ENCODE data around the gene NAA16.

NAA16 gene

DNA sequence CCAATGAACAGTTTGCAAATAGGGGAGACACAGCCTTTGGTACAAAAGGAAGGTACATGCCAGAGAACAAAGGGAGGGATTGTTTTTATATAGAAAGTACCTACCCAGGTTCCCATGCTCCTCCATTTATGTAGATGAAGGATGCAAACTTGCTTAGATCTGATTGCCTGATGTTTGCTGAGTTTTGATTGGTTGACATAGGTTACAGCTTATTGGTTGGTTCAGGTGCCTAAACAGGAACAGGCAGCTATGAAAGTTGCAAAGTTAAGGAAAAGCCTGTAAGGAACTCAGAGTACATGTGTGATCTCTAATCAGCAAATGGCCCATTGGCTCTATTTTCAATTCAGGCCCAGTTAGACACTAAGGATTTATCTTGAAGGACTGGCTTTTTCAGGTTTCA, 6.5 kb upstream of the NAA16 start:
- no peak for DNase-seq (ENCODE audit: low spot score)

GRCh38 chr13:41306271-41307145, 4.6 kb upstream of the NAA16 start:
- no peak for DNase-seq (ENCODE audit: low spot score)

GRCh38 chr13:41307884-41308640, 3.0 kb upstream of the NAA16 start:
- no peak for DNase-seq (ENCODE audit: low spot score)

- peak; percentile 24 for DNase-seq (ENCODE audit: low spot score)
These were observed 524 bp downstream of the NAA16 start for GRCh38 chr13:41311406-41312175.

DNA sequence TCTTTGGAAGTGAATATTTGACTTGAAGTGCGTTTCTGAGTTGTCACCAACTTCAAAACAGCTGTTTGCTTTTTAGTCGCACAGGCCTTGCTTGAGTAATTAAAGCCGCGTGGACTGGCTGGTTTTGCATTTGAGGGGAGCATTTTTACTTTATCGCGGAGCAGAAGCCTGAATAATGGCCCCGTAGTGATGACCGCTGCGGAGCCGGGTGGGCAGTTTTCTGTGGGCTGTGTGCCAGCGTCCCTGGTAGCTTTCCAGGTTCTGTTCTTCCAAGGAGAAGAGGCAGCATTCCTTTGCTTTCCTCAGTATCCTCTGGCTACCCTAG, 1.1 kb downstream of the NAA16 start:
- DNase-seq (ENCODE audit: low spot score) = peak; percentile 11

DNA sequence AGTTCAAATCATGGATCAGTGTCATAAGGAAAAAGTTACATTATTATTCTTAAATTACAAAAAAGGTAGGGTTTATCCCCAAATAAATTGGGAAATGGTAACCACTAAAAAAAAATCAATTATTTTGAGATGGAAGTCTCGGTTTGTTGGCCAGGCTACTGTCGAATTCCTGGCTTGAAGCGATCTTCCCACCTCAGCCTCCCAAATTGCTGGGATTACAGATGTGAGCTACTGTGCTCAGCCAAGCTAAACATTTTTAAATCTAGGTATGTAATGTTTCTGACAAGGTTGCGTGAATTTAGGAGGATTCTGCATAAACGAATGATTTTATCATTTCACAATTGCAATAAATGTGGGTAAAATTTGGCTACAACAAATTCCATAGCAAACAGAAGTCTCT, 2.0 kb downstream of the NAA16 start:
- DNase-seq (ENCODE audit: low spot score) = no peak

DNA sequence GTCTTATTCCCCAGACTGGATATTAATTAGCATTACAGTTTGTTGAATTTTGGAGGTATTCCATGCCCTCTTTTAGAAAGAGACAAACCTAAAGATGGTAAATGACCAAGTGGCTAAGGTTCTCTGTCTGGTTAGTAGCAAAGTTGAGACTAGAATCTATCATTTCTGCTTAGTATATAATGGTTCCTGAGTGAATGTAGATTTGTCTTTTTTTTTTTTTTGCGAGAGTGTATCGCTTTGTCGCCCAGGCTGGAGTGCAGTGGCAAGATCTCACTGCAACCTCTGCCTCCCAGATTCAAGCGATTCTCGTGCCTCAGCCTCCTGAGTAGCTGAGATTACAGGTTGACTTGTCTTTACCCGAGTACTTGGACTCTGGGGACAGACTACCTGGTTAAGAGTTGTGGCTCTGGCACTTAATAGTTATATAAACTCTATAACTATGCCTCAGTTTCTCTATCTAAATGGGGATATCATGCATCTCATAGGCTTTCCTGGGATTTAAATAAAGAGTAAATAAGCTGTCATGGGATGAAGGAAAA, 2.7 kb downstream of the NAA16 start:
- no peak for DNase-seq (ENCODE audit: low spot score)

DNA sequence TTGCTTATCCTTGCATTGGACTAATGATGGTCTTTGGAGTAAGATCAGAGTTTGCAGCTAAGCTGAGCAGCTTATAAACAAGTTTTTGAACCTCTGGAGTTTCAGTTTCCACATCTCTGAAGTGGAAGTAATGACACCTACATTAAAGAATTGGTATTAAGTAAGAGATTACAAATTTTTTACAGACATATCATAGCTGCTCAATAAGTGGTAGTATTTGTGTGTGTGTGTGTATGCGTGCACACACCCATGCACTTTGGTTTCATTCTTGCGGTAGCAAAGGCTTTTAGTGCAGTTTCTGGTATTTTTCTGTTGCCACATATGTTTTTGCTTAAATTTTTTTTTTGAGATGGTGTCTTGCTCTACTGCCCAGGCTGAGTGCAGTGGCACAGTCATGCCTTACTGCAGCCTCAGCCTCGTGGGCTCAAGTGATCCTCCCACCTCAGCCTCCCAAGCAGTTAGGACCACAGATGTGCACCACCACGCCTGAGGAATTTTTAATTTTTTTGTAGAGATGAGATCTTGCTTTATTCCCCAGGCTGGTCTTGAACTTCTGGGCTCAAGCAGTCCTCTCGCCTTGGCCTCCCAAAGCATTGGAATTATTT, 4.5 kb downstream of the NAA16 start:
- no peak for DNase-seq (ENCODE audit: low spot score)

GRCh38 chr13:41317243-41317642, 6.2 kb downstream of the NAA16 start:
- DNase-seq (ENCODE audit: low spot score) = no peak

GRCh38 chr13:41325752-41326151, 14.7 kb downstream of the NAA16 start:
- DNase-seq (ENCODE audit: low spot score) = no peak

- DNase-seq (ENCODE audit: low spot score) = no peak
These were observed 15.6 kb downstream of the NAA16 start for GRCh38 chr13:41326661-41327060.

DNA sequence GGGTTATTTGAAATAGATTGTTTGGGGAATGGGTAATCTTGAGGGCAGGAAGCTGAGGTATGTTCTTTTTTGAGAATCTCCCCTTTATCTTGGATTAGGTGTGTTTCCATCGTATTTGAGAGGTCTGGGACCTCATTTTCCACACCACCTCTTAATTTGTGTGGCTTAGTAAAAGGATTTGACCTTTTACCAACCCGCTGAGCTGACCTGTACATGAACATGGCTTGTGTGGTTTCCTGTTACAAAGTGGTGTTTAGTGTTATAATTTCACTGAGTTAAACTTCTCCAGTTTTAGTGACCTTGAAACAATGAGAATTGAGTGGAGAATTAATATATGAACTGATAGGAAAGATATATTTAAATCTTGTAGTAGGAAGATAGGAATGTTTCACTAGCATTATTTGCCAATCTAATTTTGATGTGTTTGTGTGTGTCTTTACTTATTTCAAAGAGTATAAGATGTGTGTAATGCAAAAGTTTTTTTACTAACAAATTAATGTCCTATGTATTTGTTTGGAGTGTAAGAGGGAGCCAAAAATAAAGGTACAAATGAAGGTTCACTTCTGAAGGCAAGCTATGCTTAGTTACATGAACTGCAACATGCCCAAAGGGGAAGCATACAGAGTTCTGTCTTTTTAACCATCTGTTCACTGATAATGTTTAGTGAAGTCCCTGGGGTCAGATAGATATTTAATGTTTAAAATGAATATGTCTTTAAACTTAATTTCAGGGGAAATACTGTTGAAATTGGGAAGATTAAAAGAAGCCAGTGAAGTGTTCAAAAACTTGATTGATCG, 17.1 kb downstream of the NAA16 start:
- no peak for DNase-seq (ENCODE audit: low spot score)

DNA sequence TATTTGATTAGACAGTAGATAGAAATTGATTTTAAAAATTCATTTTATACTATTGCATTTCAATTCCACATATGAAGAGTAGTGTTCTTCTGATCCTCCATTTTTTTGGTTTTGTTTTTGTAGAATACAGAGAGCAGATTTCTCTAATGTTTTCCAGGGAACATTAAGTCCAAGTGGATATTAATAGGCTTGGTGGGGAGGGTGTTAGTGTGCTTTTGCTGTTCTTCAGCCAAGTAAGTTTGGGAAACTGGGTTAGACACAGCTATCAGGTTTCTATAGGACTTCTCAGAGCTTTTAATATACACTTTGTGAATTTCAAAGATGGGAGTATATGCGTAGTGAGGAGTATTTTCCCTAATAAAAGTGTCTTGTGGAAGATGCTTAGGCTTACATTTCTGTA, 21.8 kb downstream of the NAA16 start:
- DNase-seq (ENCODE audit: low spot score) = no peak

DNA sequence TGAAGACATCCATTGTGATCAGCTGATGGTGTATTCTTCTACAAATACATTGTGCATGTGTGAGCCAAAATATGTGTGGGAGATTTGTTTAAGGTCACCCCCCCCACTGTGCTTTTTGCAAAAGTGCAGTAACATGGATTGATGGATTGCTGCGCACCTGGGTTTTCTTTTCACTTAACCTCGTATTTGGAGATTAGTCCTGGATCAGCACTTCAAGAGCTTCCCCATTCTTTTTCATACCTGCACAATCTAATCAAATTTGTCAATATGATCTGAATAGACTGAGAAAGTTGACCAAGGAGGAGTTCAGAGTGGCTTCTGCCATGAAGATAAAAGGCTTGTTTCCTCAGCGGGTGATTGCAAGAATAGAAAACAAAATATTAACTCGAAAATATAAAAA, 23.7 kb downstream of the NAA16 start:
- DNase-seq (ENCODE audit: low spot score) = no peak

GRCh38 chr13:41344358-41344757, 33.3 kb downstream of the NAA16 start:
- DNase-seq (ENCODE audit: low spot score) = no peak

GRCh38 chr13:41345165-41345913, 34.3 kb downstream of the NAA16 start:
- no peak for DNase-seq (ENCODE audit: low spot score)

DNA sequence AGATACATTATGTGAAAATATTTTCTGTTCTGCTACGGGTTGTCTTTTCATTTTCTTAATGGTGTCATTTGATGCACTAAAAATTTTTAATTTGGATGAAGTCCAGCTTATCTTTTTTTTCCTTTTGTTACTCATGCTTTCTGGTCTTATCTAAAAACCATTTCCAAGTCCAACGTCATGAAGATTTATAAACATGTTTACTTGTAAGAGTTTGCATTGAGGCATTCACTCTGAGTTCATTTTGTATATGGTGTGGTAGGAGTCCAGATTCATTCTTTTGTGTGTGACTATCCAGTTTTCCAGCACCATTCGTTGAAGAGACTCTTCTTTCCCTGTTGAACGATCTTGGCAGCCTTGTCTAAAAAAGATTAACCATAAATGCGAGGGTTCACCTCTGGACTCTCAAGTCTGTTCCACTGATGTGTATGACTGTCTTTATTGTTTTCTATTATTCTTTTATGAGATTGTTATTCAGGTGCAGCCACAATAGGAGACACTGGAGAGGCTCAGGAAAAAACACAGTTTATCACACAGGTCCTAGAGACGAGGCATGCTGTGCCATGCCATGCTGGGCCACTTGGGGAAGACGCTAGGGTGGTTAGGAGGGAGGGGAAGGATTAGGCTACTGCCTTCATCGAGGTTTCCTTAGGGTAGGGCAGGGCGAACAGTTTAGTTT, 35.0 kb downstream of the NAA16 start:
- no peak for DNase-seq (ENCODE audit: low spot score)

- DNase-seq (ENCODE audit: low spot score) = peak; percentile 29
These were observed 42.1 kb downstream of the NAA16 start for GRCh38 chr13:41352935-41353840.
